Stimulated activated CD4-positive, alpha-beta T cell treated with anti-CD3 and anti-CD28 coated beads, Interleukin-1b, Interleukin-23, amount 100 ng/mL, for 24 hours (primary cell): ENCODE measurements around the gene TMEM132A.

Source experiments
- DNase-seq, 4 experiments: peaks; one replicate each; pipeline ENCODE4 v3.0.0-alpha.2; 2020; ENCODE audit warnings: low read depth in 4 of 4, low spot score in 1 of 4

TMEM132A gene

GRCh38 chr11:60935676-60936442 is 11.6 kb downstream of the TMEM132A start:
- DNase-seq: no peak

GRCh38 chr11:60936467-60937143 is 12.3 kb downstream of the TMEM132A start:
- DNase-seq: no peak

DNA sequence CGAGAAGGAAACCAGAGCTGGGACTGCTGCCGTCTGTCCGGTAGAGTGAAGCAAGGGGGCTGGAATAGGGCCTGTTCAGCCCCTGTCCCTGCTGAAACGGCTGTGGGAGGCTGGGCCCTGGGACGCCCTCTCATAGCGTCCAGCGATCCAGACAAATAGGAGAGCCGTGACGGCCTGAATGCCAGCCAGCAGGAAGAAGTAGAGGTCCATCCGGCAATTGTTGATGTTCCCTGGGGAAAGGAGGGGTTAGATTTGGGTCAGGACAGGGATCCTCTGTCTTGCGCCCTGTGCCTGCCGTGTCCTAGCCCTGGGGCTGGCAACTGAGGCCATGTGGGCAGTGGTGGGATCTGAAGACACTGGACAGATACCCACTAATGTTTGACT is 12.9 kb downstream of the TMEM132A start:
- no peak for DNase-seq

- no peak for DNase-seq
Measured at GRCh38 chr11:60937811-60938210, 13.6 kb downstream of the TMEM132A start.

DNA sequence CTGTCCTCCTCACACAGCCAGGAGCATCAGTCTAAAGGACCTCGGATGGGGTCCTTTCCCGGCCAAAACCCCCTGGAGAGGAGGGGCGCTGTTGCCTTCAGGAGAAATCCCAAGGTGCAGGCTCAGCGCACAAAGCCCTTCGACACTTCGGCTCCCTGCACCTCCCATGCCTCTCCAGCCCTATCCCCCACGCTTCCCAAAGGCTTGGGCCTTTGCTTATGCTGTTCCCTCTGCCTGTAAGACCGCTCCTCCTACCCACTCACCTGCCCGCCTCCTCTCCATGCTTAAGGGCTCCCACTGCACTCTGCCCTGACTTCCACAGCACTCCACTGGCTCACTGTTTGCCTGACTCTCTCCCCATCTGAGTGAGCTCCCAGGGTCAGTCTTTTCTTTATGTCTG is 14.2 kb downstream of the TMEM132A start:
- no peak for DNase-seq

DNA sequence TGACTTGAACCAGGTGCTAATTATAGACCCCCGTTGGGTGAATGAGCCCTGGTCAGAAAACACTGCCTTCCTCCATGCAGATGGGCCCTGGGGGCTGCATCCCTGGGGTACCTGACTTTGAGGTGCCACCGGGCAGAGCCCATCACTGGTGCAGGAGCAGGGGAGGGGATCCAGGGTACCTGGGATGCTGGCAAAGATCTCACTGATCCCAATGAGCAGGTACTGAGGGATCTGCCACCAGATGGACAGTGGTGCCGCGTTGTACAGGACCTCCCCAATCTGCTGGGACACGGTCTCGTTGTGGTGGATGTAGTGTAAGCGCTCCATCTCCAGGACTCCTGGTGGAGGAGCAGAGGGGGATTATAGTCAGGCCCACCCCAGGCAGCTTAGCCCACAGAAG is 15.0 kb downstream of the TMEM132A start:
- DNase-seq: no peak

GRCh38 chr11:60939855-60940254 is 15.6 kb downstream of the TMEM132A start:
- DNase-seq: no peak

- no peak for DNase-seq
Measured at GRCh38 chr11:60941371-60942119, 17.3 kb downstream of the TMEM132A start.

DNA sequence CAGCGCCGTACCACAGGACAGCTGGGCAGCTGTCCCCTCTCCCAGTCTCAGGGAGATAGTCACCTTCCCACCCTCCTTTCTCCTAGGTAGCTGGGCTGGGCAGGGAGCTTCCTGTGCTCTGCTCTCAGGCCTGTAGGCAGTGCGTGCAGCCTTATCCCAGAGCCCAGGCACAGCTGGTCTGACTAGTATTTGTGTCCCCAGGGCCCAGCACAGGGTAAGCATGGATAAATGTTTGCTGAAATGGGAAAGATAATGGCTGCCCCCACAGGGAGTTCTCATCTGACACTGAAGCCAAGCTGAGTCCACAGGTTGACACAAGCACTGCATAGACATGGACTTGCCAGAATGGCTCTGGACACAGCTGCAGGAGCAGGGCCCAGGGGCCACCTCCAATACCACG is 18.0 kb downstream of the TMEM132A start:
- DNase-seq: no peak

- no peak for DNase-seq
Measured at GRCh38 chr11:60942970-60943565, 18.8 kb downstream of the TMEM132A start.

DNA sequence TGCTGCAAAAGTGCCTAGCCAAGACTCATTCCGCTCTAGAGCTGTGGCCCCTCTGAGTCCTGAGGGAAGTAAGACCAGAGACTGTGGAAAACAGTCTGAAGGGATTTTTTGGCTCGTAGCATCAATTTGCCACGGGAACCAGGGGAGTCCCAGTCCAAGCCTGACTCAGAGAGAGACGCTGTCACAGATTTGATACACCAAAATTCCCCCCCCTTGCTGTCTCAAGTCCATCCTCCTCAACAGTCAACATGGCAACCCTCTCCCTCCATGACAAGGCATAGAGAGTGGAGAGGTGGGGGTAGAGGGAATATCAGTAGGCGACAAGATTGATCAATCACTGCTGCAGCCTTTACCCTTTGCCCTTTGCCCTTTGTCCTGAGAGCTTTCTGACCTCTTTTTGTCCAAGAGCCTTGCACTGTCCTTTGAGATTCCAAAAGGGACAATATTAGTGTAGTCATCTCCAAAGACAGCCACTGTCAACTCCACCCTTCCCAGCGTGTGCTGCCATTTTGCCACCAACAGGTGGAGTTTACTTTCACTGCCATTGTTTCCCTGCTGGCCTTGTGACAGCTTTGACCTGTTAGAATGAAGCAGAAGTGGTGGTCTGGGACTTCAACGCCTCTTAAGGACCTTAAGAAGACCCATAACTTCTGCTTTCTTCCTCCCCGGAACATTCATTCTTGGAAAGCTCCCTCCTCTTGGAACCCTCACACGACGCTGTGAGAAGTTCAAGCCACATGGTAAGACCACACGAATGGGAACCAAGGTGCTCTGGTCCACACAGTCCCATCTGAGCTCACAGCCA is 20.4 kb downstream of the TMEM132A start:
- DNase-seq: no peak

GRCh38 chr11:60945295-60945667 is 21.0 kb downstream of the TMEM132A start:
- DNase-seq: no peak

DNA sequence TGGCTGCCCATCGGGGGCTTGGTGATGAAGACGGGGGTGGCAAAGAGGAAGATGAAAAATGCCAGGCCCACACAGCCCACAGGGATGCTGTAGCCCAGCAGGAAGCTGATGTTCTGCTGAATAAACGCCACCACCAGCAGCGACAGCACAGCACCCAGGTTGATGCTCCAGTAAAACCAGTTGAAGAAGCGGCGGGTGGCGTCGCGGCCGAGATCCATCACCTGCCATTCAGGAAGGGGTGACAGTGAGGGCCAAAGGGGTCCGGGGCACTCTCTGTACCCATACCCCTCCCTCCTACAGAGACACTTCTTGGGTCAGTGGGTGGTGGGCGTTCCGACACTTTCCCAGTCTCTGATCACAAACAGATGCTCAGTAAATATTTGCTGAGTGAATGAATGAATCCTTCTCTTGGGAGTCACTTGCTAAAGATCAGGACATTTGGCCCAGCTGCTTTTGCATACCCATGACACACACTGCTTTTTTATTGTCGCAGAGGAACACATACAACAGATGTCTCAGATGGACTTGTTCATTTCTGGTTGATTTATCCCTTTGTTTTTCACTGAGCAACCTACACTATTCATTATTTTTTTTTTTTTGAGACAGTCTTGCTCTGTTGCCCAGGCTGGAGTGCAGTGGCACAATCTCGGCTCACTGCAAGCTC is 22.5 kb downstream of the TMEM132A start:
- DNase-seq: no peak

GRCh38 chr11:60947700-60948099 is 23.4 kb downstream of the TMEM132A start:
- no peak for DNase-seq

DNA sequence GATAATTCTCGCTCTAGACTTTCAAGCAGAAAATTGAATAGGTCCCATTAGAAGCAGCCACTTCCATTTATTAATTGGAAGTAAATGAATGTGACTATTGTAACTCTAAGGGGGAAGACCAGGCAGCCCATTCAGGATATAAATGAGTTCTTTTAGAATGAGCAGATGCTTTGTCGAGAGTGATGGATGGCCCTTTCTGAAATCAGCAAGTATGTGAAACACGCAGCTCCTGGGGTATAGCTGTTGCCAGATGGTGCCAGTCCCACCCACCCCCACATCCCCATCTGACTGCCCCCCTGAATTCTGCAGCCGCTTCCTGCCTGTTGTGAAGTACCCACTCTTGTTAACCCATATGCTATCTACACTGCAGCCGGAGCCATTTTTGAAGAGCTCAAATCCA is 24.0 kb downstream of the TMEM132A start:
- DNase-seq: no peak

DNA sequence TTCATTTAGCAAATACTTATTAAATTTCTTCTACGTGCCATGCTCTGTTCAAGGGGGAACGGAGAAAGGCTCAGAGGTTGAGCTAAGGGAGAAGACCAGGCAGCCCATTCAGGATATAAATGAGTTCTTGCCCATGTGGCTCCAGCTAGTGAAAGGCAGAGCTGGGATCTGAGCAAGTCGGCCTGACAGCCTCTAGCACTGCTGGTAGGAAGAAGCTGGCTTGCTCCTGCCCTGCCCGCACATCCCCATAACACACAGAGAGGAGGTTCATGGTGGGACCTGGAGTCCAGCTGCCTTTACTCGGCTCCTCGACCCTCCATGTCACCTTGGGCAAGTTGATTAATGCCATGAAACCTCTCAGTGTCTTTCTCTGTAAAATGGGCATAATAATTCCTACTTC is 25.8 kb downstream of the TMEM132A start:
- DNase-seq: no peak

DNA sequence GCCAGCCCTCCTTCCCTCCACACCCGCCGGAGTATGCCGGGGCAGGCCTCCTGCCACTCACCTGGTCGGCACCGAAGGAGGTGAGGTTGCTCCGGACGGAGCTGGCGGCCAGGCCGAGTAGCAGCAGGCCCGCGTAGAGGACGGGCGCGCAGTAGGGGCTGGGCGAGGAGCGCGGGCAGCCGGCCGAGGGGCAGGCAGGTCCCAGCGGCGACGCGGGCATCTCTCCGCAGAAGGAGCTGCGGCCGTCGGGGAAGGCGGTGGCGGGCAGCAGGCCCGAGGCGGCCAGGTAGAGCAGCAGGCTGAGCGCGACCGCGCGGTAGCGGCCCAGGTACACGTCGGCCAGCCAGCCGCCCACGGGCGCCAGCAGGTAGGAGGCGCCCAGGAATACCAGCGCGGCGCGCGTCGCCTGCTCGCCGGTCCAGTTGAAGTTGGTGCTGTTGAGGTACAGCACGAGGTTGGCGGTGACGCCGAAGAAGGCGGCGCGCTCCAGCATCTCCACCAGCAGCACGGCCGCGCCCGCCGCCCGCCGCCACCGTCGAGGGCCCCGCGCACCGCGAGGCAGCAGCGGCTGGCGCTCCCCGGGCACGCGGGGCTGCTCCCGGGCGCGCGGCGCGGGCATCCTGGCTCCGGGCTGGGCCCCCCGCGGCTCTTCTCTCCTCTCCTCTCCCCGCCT is 26.8 kb downstream of the TMEM132A start:
- no peak for DNase-seq

- DNase-seq: no peak
Measured at GRCh38 chr11:60951606-60951903, 27.3 kb downstream of the TMEM132A start.

DNA sequence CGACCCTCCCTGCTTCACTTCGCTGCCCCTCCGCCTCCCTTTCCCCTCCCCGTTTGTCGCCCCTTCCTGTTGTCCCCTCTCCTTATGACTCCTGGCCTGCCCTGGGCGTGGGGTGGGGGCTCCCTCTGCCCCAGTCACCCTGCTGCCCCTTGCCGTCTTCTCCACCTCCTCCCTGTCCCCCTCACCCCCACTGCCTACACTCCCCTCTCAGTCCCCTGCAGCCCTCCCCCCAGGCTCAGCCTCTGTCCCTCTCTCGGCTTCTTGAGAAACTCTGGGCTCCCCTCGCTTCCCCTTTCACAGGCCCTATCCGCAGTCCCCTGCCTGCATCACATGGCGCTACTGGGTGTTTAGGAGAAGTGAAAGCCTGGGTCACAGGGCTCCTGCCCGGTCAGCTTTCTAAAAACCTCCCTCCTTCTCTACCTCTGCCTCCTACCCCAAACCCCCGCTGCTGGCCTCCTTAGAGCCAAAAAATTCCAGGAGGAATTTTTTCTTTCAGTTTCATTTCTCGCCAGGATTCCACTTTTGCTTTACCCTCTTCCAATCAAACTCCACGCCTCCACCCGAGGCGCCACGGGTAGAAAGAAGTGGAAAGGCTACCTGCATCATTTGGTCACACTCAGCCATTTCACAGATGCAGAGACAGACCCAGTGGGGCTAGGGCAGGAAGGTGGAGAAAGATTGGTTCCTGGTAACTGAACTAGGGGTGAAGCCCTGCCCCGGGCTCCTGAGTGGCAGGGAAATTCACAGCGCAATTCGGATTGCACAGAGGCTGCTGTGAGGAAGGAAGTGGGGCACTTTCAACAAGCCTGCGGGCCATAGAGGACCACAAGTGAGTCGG is 27.9 kb downstream of the TMEM132A start, which contains the start of gene SLC15A3:
Gene SLC15A3 (minus strand): TSS at position 273 of the 838 bp plus-strand sequence. CDS start 625 bp downstream, outside the sequence.
- DNase-seq: no peak
